ENCODE data around the gene SLC35F2. TPM values are rescaled to one million over a fixed set of nuclear protein-coding genes. Genes with fewer than 3 reads are reported as not detected.
"Not testable (repeated sequence)": the region's sequence is repeated elsewhere in the genome, so short reads cannot be mapped to it uniquely, and the experiment has no call there.

The SLC35F2 gene
- total and polyA plus RNA-seq, 4 donors, result 2.0 to 12.1 (median 4.9) TPM

- H3K27ac ChIP-seq (ENCODE audit: low read depth in 1 of 2, low read length in 2 of 2), result no peak overlapping the region
- 35 to 54% methylated on average over 1 of the region's 1 CpG for WGBS, 2 donors
- H3K4me3 ChIP-seq (ENCODE audit: low read length in 2 of 2), result no peak overlapping the region
- intact Hi-C loops (cut with DNase I), result no loop called here
- H3K27me3 ChIP-seq (ENCODE audit: control insufficient read depth in 1 of 2, insufficient read depth in 2 of 2, low read length in 1 of 2), result no peaks in the 10 kb centered on the region
- DNase-seq, result no peak
- H3K9me3 ChIP-seq (ENCODE audit: control insufficient read depth, low read length), result no peaks in the 10 kb centered on the region
- no peaks in the 10 kb centered on the region for H3K4me1 ChIP-seq (ENCODE audit: control insufficient read depth in 1 of 2, insufficient read depth in 2 of 2, low read length in 2 of 2)
- no peaks in the 10 kb centered on the region for H3K36me3 ChIP-seq (ENCODE audit: control insufficient read depth in 1 of 2, insufficient read depth in 2 of 2, low read length in 1 of 2)
- no peak for ATAC-seq (ENCODE audit: low FRiP score)
These were observed 10.2 kb downstream of the SLC35F2 start for GRCh38 chr11:107848345-107848744.

- Histone ChIP-seq H3K4me1 (ENCODE audit: control insufficient read depth in 1 of 2, insufficient read depth in 2 of 2, low read length in 2 of 2) (no peaks in the 10 kb centered on the region), H3K4me3 (ENCODE audit: low read length in 2 of 2) (no peak overlapping the region), H3K27ac (ENCODE audit: low read depth in 1 of 2, low read length in 2 of 2) (no peak overlapping the region), H3K27me3 (ENCODE audit: control insufficient read depth in 1 of 2, insufficient read depth in 2 of 2, low read length in 1 of 2) (no peaks in the 10 kb centered on the region), H3K9me3 (ENCODE audit: control insufficient read depth, low read length) (no peaks in the 10 kb centered on the region), H3K36me3 (ENCODE audit: control insufficient read depth in 1 of 2, insufficient read depth in 2 of 2, low read length in 1 of 2) (no peaks in the 10 kb centered on the region)
- ATAC-seq (ENCODE audit: low FRiP score), result no peak
- 97 to 100% methylated on average over 2 of the region's 2 CpGs for WGBS, 2 donors
- DNase-seq, result no peak
- intact Hi-C loops (cut with DNase I), result no loop called here
These were observed 11.4 kb downstream of the SLC35F2 start for GRCh38 chr11:107847184-107847583.

DNA sequence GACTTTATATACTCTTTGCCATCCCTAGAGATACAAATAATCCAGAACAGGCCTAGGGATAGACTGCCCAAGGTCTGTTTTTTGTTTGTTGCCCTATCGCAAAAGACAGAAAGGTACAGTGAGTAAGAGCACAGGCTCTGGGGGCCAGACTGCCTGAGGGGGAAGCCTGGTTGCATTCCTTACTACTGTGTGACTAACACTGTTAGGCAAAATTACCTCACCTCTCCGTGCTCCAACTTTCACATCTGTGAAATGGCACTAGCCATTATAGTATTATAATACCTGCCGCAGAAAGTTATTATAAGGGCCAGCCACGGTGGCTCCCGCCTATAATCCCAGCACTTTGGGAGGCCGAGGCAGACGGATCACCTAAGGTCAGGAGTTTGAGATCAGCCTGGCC is 14.5 kb downstream of the SLC35F2 start:
- Histone ChIP-seq H3K9me3 (ENCODE audit: control insufficient read depth, low read length) (no peaks in the 10 kb centered on the region), H3K27ac (ENCODE audit: low read depth in 1 of 2, low read length in 2 of 2) (no peak overlapping the region), H3K4me1 (ENCODE audit: control insufficient read depth in 1 of 2, insufficient read depth in 2 of 2, low read length in 2 of 2) (no peaks in the 10 kb centered on the region), H3K27me3 (ENCODE audit: control insufficient read depth in 1 of 2, insufficient read depth in 2 of 2, low read length in 1 of 2) (no peaks in the 10 kb centered on the region), H3K36me3 (ENCODE audit: control insufficient read depth in 1 of 2, insufficient read depth in 2 of 2, low read length in 1 of 2) (no peaks in the 10 kb centered on the region), H3K4me3 (ENCODE audit: low read length in 2 of 2) (no peak overlapping the region)
- intact Hi-C loops (cut with DNase I), result no loop called here
- ATAC-seq (ENCODE audit: low FRiP score) (no peak), DNase-seq (no peak)
- 95 to 98% methylated on average over 7 of the region's 7 CpGs for WGBS, 2 donors

GRCh38 chr11:107842412-107843100 is 16.0 kb downstream of the SLC35F2 start:
- H3K4me1 ChIP-seq (ENCODE audit: control insufficient read depth in 1 of 2, insufficient read depth in 2 of 2, low read length in 2 of 2), result no peaks in the 10 kb centered on the region
- no peaks in the 10 kb centered on the region for H3K27me3 ChIP-seq (ENCODE audit: control insufficient read depth in 1 of 2, insufficient read depth in 2 of 2, low read length in 1 of 2)
- no peak overlapping the region for H3K27ac ChIP-seq (ENCODE audit: low read depth in 1 of 2, low read length in 2 of 2)
- no peaks in the 10 kb centered on the region for H3K9me3 ChIP-seq (ENCODE audit: control insufficient read depth, low read length)
- WGBS, 2 donors, result 89 to 94% methylated on average over 8 of the region's 8 CpGs
- DNase-seq (no peak), ATAC-seq (ENCODE audit: low FRiP score) (no peak)
- intact Hi-C loops (cut with DNase I), result no loop called here
- no peaks in the 10 kb centered on the region for H3K36me3 ChIP-seq (ENCODE audit: control insufficient read depth in 1 of 2, insufficient read depth in 2 of 2, low read length in 1 of 2)
- no peak overlapping the region for H3K4me3 ChIP-seq (ENCODE audit: low read length in 2 of 2)

DNA sequence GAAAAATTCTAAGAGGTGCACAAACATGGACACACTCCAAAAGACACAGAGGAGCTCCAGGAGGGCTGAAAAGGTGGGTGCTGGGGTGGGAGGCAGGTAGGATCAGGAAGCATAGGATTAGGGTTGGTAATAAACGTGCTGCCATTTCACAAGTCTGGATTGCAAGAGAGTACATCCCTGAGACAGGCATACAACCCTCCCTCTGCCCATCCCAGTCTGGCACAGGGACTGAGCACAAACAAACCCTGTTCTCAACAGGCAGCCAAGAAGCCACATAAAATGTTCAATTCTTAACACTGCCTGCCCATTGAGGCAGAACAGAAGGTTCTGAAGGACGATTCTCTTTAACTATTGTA is 18.5 kb downstream of the SLC35F2 start:
- DNase-seq (no peak), ATAC-seq (ENCODE audit: low FRiP score) (peak; percentile 64)
- Histone ChIP-seq H3K4me3 (ENCODE audit: low read length in 2 of 2) (no peak overlapping the region), H3K9me3 (ENCODE audit: control insufficient read depth, low read length) (no peaks in the 10 kb centered on the region), H3K36me3 (ENCODE audit: control insufficient read depth in 1 of 2, insufficient read depth in 2 of 2, low read length in 1 of 2) (no peaks in the 10 kb centered on the region), H3K4me1 (ENCODE audit: control insufficient read depth in 1 of 2, insufficient read depth in 2 of 2, low read length in 2 of 2) (no peaks in the 10 kb centered on the region), H3K27ac (ENCODE audit: low read depth in 1 of 2, low read length in 2 of 2) (peak overlapping the region; percentile 80 to 83), H3K27me3 (ENCODE audit: control insufficient read depth in 1 of 2, insufficient read depth in 2 of 2, low read length in 1 of 2) (no peaks in the 10 kb centered on the region)
- intact Hi-C loops (cut with DNase I), result no loop called here
- 8 to 12% methylated on average over 2 of the region's 2 CpGs for WGBS, 2 donors

DNA sequence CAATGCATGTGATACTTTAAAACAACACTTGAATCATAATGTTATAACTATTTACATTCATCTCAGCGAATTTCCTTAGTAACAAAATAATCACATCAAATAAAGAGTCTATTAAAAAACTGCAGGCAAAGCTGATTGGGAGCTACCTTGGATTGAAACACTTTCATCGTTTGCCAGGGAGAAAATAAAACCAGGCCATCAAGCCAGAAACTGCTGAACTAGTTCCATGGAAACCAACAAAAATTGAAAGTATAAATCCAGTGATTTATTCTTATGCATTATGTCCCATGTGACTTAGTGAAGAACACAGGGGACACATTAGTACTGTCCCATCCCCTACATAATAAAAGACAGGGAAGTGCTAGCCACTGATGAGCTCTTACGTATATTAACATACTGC is 21.7 kb downstream of the SLC35F2 start:
- Histone ChIP-seq H3K4me1 (ENCODE audit: control insufficient read depth in 1 of 2, insufficient read depth in 2 of 2, low read length in 2 of 2) (no peaks in the 10 kb centered on the region), H3K27ac (ENCODE audit: low read depth in 1 of 2, low read length in 2 of 2) (no peak overlapping the region), H3K9me3 (ENCODE audit: control insufficient read depth, low read length) (no peaks in the 10 kb centered on the region), H3K4me3 (ENCODE audit: low read length in 2 of 2) (no peak overlapping the region), H3K36me3 (ENCODE audit: control insufficient read depth in 1 of 2, insufficient read depth in 2 of 2, low read length in 1 of 2) (no peaks in the 10 kb centered on the region), H3K27me3 (ENCODE audit: control insufficient read depth in 1 of 2, insufficient read depth in 2 of 2, low read length in 1 of 2) (no peaks in the 10 kb centered on the region)
- ATAC-seq (ENCODE audit: low FRiP score), result no peak
- WGBS, 2 donors, result 77 to 79% methylated on average over 3 of the region's 3 CpGs
- intact Hi-C loops (cut with DNase I), result no loop called here
- no peak for DNase-seq

GRCh38 chr11:107834995-107835394 is 23.6 kb downstream of the SLC35F2 start:
- no peaks in the 10 kb centered on the region for H3K4me1 ChIP-seq (ENCODE audit: control insufficient read depth in 1 of 2, insufficient read depth in 2 of 2, low read length in 2 of 2)
- no peak overlapping the region for H3K27ac ChIP-seq (ENCODE audit: low read depth in 1 of 2, low read length in 2 of 2)
- no peaks in the 10 kb centered on the region for H3K36me3 ChIP-seq (ENCODE audit: control insufficient read depth in 1 of 2, insufficient read depth in 2 of 2, low read length in 1 of 2)
- ATAC-seq (ENCODE audit: low FRiP score) (no peak), DNase-seq (no peak)
- no peaks in the 10 kb centered on the region for H3K27me3 ChIP-seq (ENCODE audit: control insufficient read depth in 1 of 2, insufficient read depth in 2 of 2, low read length in 1 of 2)
- intact Hi-C loops (cut with DNase I), result no loop called here
- WGBS, 2 donors, result 71 to 80% methylated on average over 6 of the region's 6 CpGs
- no peaks in the 10 kb centered on the region for H3K9me3 ChIP-seq (ENCODE audit: control insufficient read depth, low read length)
- no peak overlapping the region for H3K4me3 ChIP-seq (ENCODE audit: low read length in 2 of 2)

GRCh38 chr11:107833926-107834325 is 24.7 kb downstream of the SLC35F2 start:
- ATAC-seq (ENCODE audit: low FRiP score); H3K4me1 ChIP-seq (ENCODE audit: control insufficient read depth in 1 of 2, insufficient read depth in 2 of 2, low read length in 2 of 2); intact Hi-C loops (cut with DNase I); H3K4me3 ChIP-seq (ENCODE audit: low read length in 2 of 2); H3K9me3 ChIP-seq (ENCODE audit: control insufficient read depth, low read length); DNase-seq; H3K27me3 ChIP-seq (ENCODE audit: control insufficient read depth in 1 of 2, insufficient read depth in 2 of 2, low read length in 1 of 2); H3K36me3 ChIP-seq (ENCODE audit: control insufficient read depth in 1 of 2, insufficient read depth in 2 of 2, low read length in 1 of 2); H3K27ac ChIP-seq (ENCODE audit: low read depth in 1 of 2, low read length in 2 of 2): not testable (repeated sequence)
- 69 to 75% methylated on average over 6 of the region's 6 CpGs for WGBS, 2 donors

DNA sequence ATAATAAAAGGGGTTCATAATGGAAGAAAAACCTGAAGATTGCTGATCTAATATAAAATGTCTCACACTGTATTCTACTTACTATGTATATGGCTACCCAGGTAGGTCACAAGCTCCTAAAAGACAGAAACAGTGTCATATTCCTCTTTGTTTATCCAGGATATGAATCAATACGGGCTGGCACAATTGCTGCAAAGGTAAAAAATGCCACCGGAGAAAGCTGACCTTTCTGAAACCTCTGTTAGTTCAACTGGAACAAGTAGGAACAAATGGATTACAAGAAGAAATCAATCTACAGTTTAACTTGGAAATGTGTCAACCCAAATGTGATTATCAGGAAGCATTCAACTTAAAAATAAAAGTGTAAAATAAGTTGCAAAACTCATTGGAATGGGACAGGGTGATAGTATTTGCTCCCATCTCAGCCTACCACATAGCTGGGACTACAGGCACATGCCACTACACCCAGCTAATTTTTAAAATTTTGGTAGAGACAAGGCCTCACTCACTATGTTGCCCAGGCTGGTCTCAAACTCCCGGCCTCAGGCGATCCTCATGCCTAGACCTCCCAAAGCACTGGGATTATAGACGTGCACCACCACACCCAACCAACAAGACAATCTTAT is 27.6 kb downstream of the SLC35F2 start:
- no peak for ATAC-seq (ENCODE audit: low FRiP score)
- H3K4me3 ChIP-seq (ENCODE audit: low read length in 2 of 2), result no peak overlapping the region
- intact Hi-C loops (cut with DNase I), result no loop called here
- no peaks in the 10 kb centered on the region for H3K27me3 ChIP-seq (ENCODE audit: control insufficient read depth in 1 of 2, insufficient read depth in 2 of 2, low read length in 1 of 2)
- no peaks in the 10 kb centered on the region for H3K9me3 ChIP-seq (ENCODE audit: control insufficient read depth, low read length)
- no peaks in the 10 kb centered on the region for H3K36me3 ChIP-seq (ENCODE audit: control insufficient read depth in 1 of 2, insufficient read depth in 2 of 2, low read length in 1 of 2)
- 72 to 83% methylated on average over 5 of the region's 5 CpGs for WGBS, 2 donors
- H3K4me1 ChIP-seq (ENCODE audit: control insufficient read depth in 1 of 2, insufficient read depth in 2 of 2, low read length in 2 of 2), result no peaks in the 10 kb centered on the region
- no peak for DNase-seq
- no peak overlapping the region for H3K27ac ChIP-seq (ENCODE audit: low read depth in 1 of 2, low read length in 2 of 2)
